Measurements from ENCODE around the gene C14orf93. TPM values are rescaled to one million over a fixed set of nuclear protein-coding genes. Genes with fewer than 3 reads are reported as not detected.

The C14orf93 gene
- total RNA-seq, 1 experiment from 2014 or later: 7.2 TPM

GRCh38 chr14:23000860-23001259, 9.1 kb downstream of the C14orf93 start:
- CTCF ChIA-PET: interaction anchor here (1.0 to 1.3 kb wide), 2 partner anchors 15 to 57 kb away, joined by 3 to 5 read pairs; no protein-coding TSS in a partner anchor
- Histone ChIP-seq H3K27me3 (replicated peaks; ENCODE audit: control insufficient read depth, insufficient read depth, low read length) (no peaks in the 10 kb centered on the region), H3K36me3 (ENCODE audit: control insufficient read depth, insufficient read depth, low read length) (no peaks in the 10 kb centered on the region), H3K9me3 (no peaks in the 10 kb centered on the region), H3K4me3 (ENCODE audit: low read depth, low read length) (no peak overlapping the region), H3K4me1 (0 out of 2 replicates have a peak, but pooled peaks cover 4% of the 10 kb centered on the region)
- Mint-ChIP-seq H3K4me1 (ENCODE audit: low read depth, unreplicated experiment) (peaks cover 16% of the 10 kb centered on the region), H3K27me3 (ENCODE audit: insufficient read depth, unreplicated experiment) (no peaks in the 10 kb centered on the region), H3K27ac (ENCODE audit: unreplicated experiment) (no peak overlapping the region), H3K36me3 (ENCODE audit: insufficient read depth, unreplicated experiment) (no peaks in the 10 kb centered on the region), H3K9me3 (ENCODE audit: unreplicated experiment) (no peaks in the 10 kb centered on the region), H3K4me3 (ENCODE audit: unreplicated experiment) (no peak overlapping the region)
- intact Hi-C loops (cut with micrococcal nuclease; ENCODE audit: unreplicated experiment): no loop called here
- POLR2A ChIA-PET: no interaction called here
- no TSS peak for BruUV-seq (replicated peaks)
- DNase-seq: no peak
- TF ChIP-seq CTCF (IDR thresholded peaks at IDR 0.05; ENCODE audit: insufficient read depth in 1 of 2, low read depth in 1 of 2, low read length in 1 of 2, severe bottlenecking in 1 of 2, unreplicated experiment in 1 of 2): no peak

DNA sequence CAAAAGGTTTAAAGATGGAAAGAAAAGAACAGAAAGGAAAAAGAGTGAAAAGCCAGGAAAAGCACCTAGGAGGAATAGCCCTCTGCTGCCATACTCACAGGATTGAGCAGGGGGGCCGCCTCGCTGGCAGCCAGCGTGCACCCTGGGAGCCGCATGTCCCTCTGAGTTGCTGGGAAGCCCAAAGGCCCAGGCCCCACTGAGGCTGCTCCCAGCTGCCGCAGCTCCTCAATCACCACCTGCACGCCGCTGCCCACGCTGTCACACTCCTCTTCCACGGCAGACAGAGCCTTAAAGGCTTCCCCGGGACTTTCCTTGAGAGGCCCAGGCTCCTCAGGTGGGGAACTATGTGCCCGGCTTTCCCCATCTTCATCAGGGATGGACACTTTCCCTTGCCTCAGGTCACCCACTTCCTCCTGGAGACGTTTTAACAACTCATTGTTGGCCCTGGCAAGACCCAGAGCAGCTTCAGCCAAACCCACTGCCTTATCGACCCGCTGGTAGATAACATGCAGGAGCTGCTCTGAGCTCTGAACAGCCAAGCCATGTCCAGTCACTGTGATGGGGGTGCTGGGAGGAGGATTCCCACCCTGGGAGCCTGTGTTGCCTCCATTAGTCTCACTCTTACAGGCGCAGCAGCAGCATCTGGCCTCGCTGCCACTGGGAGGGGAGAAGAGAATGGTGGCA, 11.5 kb downstream of the C14orf93 start:
- TF ChIP-seq CTCF (IDR thresholded peaks at IDR 0.05; ENCODE audit: insufficient read depth in 1 of 2, low read depth in 1 of 2, low read length in 1 of 2, severe bottlenecking in 1 of 2, unreplicated experiment in 1 of 2): no peak
- ChIA-PET POLR2A (no interaction called here), CTCF (no interaction called here)
- H3K9me3 ChIP-seq: no peaks in the 10 kb centered on the region
- intact Hi-C loops (cut with micrococcal nuclease; ENCODE audit: unreplicated experiment): no loop called here
- Mint-ChIP-seq H3K4me3 (ENCODE audit: unreplicated experiment) (no peak overlapping the region), H3K9me3 (ENCODE audit: unreplicated experiment) (no peaks in the 10 kb centered on the region), H3K27ac (ENCODE audit: unreplicated experiment) (no peak overlapping the region), H3K4me1 (ENCODE audit: low read depth, unreplicated experiment) (peaks cover 7% of the 10 kb centered on the region), H3K36me3 (ENCODE audit: insufficient read depth, unreplicated experiment) (no peaks in the 10 kb centered on the region), H3K27me3 (ENCODE audit: insufficient read depth, unreplicated experiment) (no peaks in the 10 kb centered on the region)
- no peak for DNase-seq
- no peak overlapping the region for H3K4me3 ChIP-seq (ENCODE audit: low read depth, low read length)
- H3K4me1 ChIP-seq: peaks cover 6% of the 10 kb centered on the region
- no peaks in the 10 kb centered on the region for H3K27me3 ChIP-seq (replicated peaks; ENCODE audit: control insufficient read depth, insufficient read depth, low read length)
- H3K36me3 ChIP-seq (ENCODE audit: control insufficient read depth, insufficient read depth, low read length): no peaks in the 10 kb centered on the region
- BruUV-seq (replicated peaks): no TSS peak

DNA sequence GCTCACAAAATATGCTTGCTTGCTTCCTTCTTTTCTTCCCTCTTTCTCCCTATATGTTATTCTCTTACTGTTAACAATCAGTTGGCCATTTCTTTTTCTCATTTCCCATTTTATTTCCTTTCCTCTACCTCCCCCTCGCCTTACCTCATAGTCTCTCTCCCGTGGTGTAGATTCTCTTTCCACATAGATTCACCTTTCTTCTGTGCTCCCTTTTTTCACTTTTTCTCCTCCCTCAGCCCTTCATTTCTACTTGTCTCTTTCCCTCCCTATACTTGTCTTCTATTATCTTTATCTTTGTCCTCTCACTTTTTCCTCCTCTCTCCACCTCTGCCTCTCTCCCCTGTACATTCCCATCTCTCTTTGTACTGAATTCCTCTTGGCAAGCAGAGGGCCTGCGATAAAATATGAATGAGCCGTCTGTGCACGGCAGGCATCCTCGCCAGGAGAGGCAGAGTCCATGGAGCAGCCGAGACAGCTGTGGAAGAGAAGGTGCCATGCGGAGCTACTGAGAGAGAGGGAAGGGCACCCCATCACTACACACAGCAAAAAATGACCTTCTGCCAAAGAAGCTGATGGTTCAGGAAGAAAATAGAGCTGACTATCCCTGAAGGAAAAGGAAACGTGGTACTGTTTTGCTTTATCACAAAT, 12.1 kb downstream of the C14orf93 start:
- no peak for DNase-seq
- no peaks in the 10 kb centered on the region for H3K9me3 Mint-ChIP-seq (ENCODE audit: unreplicated experiment)
- H3K4me3 Mint-ChIP-seq (ENCODE audit: unreplicated experiment): no peak overlapping the region
- no peaks in the 10 kb centered on the region for H3K27me3 Mint-ChIP-seq (ENCODE audit: insufficient read depth, unreplicated experiment)
- ChIA-PET CTCF (interaction anchor here (0.9 to 3.4 kb wide), 2 partner anchors 9 to 12 kb away, joined by 4 to 59 read pairs; no protein-coding TSS in a partner anchor), POLR2A (no interaction called here)
- no peak overlapping the region for H3K27ac Mint-ChIP-seq (ENCODE audit: unreplicated experiment)
- BruUV-seq (replicated peaks): no TSS peak
- intact Hi-C loops (cut with micrococcal nuclease; ENCODE audit: unreplicated experiment): no loop called here
- Histone ChIP-seq H3K4me3 (ENCODE audit: low read depth, low read length) (no peak overlapping the region), H3K4me1 (peaks cover 10% of the 10 kb centered on the region), H3K36me3 (ENCODE audit: control insufficient read depth, insufficient read depth, low read length) (no peaks in the 10 kb centered on the region), H3K9me3 (no peaks in the 10 kb centered on the region), H3K27me3 (replicated peaks; ENCODE audit: control insufficient read depth, insufficient read depth, low read length) (no peaks in the 10 kb centered on the region)
- H3K4me1 Mint-ChIP-seq (ENCODE audit: low read depth, unreplicated experiment): peaks cover 7% of the 10 kb centered on the region
- no peaks in the 10 kb centered on the region for H3K36me3 Mint-ChIP-seq (ENCODE audit: insufficient read depth, unreplicated experiment)
- no peak for TF ChIP-seq CTCF (IDR thresholded peaks at IDR 0.05; ENCODE audit: insufficient read depth in 1 of 2, low read depth in 1 of 2, low read length in 1 of 2, severe bottlenecking in 1 of 2, unreplicated experiment in 1 of 2)
